Measurements from ENCODE around the gene TMEM126A. TPM values are rescaled to one million over a fixed set of nuclear protein-coding genes. Genes with fewer than 3 reads are reported as not detected.

TMEM126A gene
- total RNA-seq, 4 donors from 2014 or later, result 17.3 to 33.9 (median 26.2) TPM

DNA sequence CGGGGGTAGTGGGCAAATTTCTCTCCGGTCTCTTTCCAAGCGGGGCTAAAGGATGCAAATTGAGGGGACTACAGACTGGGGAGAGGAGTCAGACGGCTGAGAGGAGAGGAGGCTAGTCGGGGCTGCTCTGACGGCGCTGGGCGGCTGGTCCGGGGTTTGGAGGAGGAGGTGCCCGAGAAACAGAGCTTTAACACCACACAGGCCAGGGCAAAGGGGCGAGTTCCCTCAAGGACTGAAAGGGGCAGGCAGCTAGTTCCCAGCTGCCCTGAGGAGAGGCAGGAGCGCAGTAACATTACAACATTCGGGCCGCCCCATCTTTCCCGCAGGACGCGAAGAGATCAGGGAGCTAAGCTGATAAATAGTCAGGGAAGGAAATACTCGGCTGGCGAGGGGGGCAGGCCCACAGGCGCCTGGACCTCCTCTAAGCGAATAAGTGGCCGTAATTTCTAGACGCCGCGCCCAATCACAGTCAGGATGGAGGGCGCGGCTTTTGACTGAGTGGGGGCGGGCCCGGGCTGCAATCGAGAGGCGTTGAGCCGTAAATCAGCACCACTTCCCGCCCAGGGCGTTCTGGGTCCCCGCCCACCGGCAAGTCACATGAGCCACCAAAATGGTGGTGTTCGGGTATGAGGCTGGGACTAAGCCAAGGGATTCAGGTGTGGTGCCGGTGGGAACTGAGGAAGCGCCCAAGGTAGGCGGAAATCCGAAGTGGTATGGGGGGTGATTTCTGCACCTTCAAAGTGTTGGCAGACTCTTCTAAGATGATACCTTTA lies 19.6 kb upstream of the TMEM126A start, which contains the start of gene TMEM126B:
Gene TMEM126B (plus strand): TSS at position 596 of the 773 bp plus-strand sequence. CDS start 15 bp downstream, at position 611.
- Histone ChIP-seq H3K4me3 (peak within 1 kb of the TSS; percentile 78 to 79), H3K27me3 (no peaks in the 10 kb centered on the region), H3K9me3 (no peaks in the 10 kb centered on the region), H3K36me3 (peaks cover 0 to 19% of the 10 kb centered on the region in 2 donors), H3K4me1 (peaks cover 5 to 52% (median 7%) of the 10 kb centered on the region in 3 donors), H3K27ac (peak within 1 kb of the TSS; percentile 91 to 96 (median 95))
- peak; percentile 95 for TF ChIP-seq POLR2AphosphoS5 (IDR thresholded peaks at IDR 0.05)
- TF ChIP-seq POLR2A (IDR thresholded peaks at IDR 0.05), result peak; percentile 78 to 84
- TF ChIP-seq, protein P1, sequence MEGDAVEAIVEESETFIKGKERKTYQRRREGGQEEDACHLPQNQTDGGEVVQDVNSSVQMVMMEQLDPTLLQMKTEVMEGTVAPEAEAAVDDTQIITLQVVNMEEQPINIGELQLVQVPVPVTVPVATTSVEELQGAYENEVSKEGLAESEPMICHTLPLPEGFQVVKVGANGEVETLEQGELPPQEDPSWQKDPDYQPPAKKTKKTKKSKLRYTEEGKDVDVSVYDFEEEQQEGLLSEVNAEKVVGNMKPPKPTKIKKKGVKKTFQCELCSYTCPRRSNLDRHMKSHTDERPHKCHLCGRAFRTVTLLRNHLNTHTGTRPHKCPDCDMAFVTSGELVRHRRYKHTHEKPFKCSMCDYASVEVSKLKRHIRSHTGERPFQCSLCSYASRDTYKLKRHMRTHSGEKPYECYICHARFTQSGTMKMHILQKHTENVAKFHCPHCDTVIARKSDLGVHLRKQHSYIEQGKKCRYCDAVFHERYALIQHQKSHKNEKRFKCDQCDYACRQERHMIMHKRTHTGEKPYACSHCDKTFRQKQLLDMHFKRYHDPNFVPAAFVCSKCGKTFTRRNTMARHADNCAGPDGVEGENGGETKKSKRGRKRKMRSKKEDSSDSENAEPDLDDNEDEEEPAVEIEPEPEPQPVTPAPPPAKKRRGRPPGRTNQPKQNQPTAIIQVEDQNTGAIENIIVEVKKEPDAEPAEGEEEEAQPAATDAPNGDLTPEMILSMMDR (IDR thresholded peaks at IDR 0.05), result no peak
- ATAC-seq, result peak; percentile 99
- WGBS, 2 donors (ENCODE audit: low coverage in 1 of 2), result 0% methylated on average over 10 to 12 of the region's 41 CpGs

DNA sequence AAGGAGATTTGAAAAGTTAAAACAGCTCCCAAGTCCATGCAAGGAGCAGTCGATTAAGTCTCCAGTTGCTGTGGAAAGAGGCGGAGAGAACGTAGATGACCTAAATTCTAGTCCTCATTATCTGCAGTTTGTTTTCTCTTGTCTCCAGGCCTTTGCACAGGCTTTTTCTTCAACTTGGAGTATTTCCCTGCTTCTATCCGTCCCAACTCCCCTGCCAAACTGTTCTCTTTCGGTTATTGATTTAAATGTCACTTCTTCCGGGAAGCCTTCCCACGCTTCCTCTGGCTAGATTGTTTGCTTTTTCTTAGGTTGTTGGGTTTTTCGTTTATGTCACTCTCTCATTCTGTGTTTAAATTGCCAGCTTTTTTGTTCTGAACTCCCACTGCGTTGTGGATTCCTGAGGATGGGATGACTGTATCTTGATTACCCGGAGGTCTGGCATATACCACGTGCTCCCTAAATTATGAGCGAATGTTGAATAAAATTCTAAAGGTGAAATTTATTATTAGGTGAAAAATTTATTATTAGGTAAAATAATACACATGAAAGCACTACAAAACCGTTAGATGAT lies 18.9 kb upstream of the TMEM126A start:
- H3K9me3 ChIP-seq, result no peaks in the 10 kb centered on the region
- no peaks in the 10 kb centered on the region for H3K27me3 ChIP-seq
- TF ChIP-seq POLR2AphosphoS5 (IDR thresholded peaks at IDR 0.05) (no peak), EP300 (IDR thresholded peaks at IDR 0.05) (no peak), POLR2A (IDR thresholded peaks at IDR 0.05) (no peak)
- TF ChIP-seq, protein P1 (IDR thresholded peaks at IDR 0.05), result no peak
- peaks cover 0 to 20% of the 10 kb centered on the region in 2 donors for H3K36me3 ChIP-seq
- ATAC-seq, result peak; percentile 5
- WGBS, 2 donors (ENCODE audit: low coverage in 1 of 2), result 0 to 1% methylated on average over 11 to 13 of the region's 13 CpGs
- peak overlapping the region; percentile 78 to 79 for H3K4me3 ChIP-seq
- peaks cover 5 to 52% (median 7%) of the 10 kb centered on the region in 3 donors for H3K4me1 ChIP-seq
- H3K27ac ChIP-seq, result peak overlapping the region; percentile 65 to 96 (median 95)

DNA sequence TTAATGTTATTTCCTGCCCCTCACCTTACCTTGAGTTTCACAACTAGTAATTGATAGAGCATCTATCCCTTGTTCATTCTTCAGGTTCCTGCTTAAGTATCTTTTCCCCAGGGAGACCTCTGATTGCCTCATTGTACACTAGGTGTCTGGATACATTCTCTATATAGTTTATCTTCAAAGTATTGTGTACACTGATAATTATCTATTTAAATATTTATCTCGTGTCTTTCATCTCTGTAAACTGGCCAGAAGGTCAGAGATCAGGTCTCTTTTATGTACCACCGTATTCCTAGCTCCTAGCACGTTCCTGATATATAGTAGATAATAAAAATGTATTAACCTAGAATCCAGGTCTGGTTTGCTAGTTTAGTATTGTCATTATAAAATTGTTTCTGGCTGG lies 13.0 kb upstream of the TMEM126A start:
- 63 to 89% methylated on average over 3 of the region's 3 CpGs for WGBS, 2 donors (ENCODE audit: low coverage in 1 of 2)
- peaks cover 6 to 71% of the 10 kb centered on the region in 2 donors for H3K36me3 ChIP-seq
- no peak overlapping the region for H3K27ac ChIP-seq
- H3K4me3 ChIP-seq, result no peak overlapping the region
- no peak for TF ChIP-seq POLR2A (IDR thresholded peaks at IDR 0.05)
- TF ChIP-seq EP300 (IDR thresholded peaks at IDR 0.05), result no peak
- TF ChIP-seq POLR2AphosphoS5 (IDR thresholded peaks at IDR 0.05), result no peak
- TF ChIP-seq, protein P1 (IDR thresholded peaks at IDR 0.05), result no peak
- ATAC-seq, result no peak
- H3K9me3 ChIP-seq, result no peaks in the 10 kb centered on the region
- H3K27me3 ChIP-seq, result no peaks in the 10 kb centered on the region
- H3K4me1 ChIP-seq, result peaks cover 0 to 14% (median under 1%) of the 10 kb centered on the region in 3 donors

DNA sequence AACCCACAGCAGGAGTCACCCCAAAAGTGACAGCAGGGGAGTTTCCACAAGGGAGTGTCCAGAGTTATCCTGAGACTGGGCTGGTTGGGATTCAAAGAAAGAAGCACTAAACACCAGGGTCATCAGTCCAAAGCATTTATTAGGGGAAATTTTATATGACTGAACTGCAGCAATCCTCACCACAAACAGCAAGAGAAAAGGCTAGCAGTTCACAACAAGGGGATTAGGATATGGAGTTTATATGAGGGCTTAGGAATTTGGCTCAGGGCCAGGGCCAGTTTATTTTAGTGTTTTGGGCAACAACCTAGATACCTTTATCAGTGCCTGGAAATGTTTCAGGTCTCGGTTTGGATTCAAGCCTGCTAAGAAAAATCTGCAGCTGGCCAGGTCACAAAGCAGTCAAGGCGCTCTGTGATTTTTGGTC lies 4.6 kb upstream of the TMEM126A start:
- TF ChIP-seq POLR2AphosphoS5 (IDR thresholded peaks at IDR 0.05) (no peak), POLR2A (IDR thresholded peaks at IDR 0.05) (no peak), EP300 (IDR thresholded peaks at IDR 0.05) (no peak)
- TF ChIP-seq, protein P1 (IDR thresholded peaks at IDR 0.05), result no peak
- H3K27me3 ChIP-seq, result no peaks in the 10 kb centered on the region
- H3K9me3 ChIP-seq, result no peaks in the 10 kb centered on the region
- H3K36me3 ChIP-seq, result peaks cover 0 to 9% of the 10 kb centered on the region in 2 donors
- H3K27ac ChIP-seq, result no peak overlapping the region
- H3K4me3 ChIP-seq, result no peak overlapping the region
- WGBS, 2 donors (ENCODE audit: low coverage in 1 of 2), result 0 to 20% methylated on average over 1 of the region's 2 CpGs
- peaks cover 0 to 11% (median 0%) of the 10 kb centered on the region in 3 donors for H3K4me1 ChIP-seq
- no peak for ATAC-seq

Data from gastroesophageal sphincter (tissue), 4 donors.